ENCODE results near the gene BCDIN3D. TPM values are rescaled to one million over a fixed set of nuclear protein-coding genes. Genes with fewer than 3 reads are reported as not detected.

Gene BCDIN3D
- total RNA-seq, 1 experiment from 2014 or later, result 3.3 TPM

GRCh38 chr12:49831717-49832116, 11.2 kb downstream of the BCDIN3D start:
- DNase-seq, result no peak
- no peak overlapping the region for H3K14ac ChIP-seq (ENCODE audit: insufficient read depth, low read length)
- no peak overlapping the region for H3K4ac ChIP-seq (ENCODE audit: low read depth, low read length)
- H3K4me1 Mint-ChIP-seq, result peaks cover 14 to 19% of the 10 kb centered on the region in 2 experiments
- no peak overlapping the region for H3K18ac ChIP-seq (ENCODE audit: insufficient read length, low read depth, low read length)
- no peaks in the 10 kb centered on the region for H4K20me1 ChIP-seq (ENCODE audit: control insufficient read depth, insufficient read depth, insufficient read length)
- H2BK120ac ChIP-seq (ENCODE audit: low read depth, low read length, poor library complexity, severe bottlenecking), result no peak overlapping the region
- H2BK20ac ChIP-seq (ENCODE audit: low read depth, low read length, poor library complexity, severe bottlenecking), result no peak overlapping the region
- H2BK5ac ChIP-seq (ENCODE audit: insufficient read length, low read length), result no peak overlapping the region
- H3K23me2 ChIP-seq (ENCODE audit: insufficient read length, low read depth, low read length, poor library complexity, severe bottlenecking), result peaks cover 16% of the 10 kb centered on the region
- no peak overlapping the region for H2BK15ac ChIP-seq (ENCODE audit: low read depth, low read length)
- peaks cover under 1% of the 10 kb centered on the region for H3K4me1 ChIP-seq (ENCODE audit: insufficient read depth, low read length)
- no peaks in the 10 kb centered on the region; a peak in 1 of 7 replicates for H3K36me3 Mint-ChIP-seq (ENCODE audit: insufficient read depth in 1 of 3, low read depth in 3 of 3)
- no peaks in the 10 kb centered on the region; the same call in 1 of the 2 replicates for H3K27me3 Mint-ChIP-seq (ENCODE audit: low read depth)
- TF ChIP-seq CTCF (conservative IDR thresholded peaks at IDR 0.05), result no peak
- H4K91ac ChIP-seq (ENCODE audit: insufficient read length, low read depth, low read length), result no peak overlapping the region
- no peak overlapping the region for H4K8ac ChIP-seq (replicated peaks; ENCODE audit: insufficient read length, low read depth, low read length)
- H3K27ac ChIP-seq (ENCODE audit: insufficient read length, low read depth, low read length), result no peak overlapping the region
- no peak overlapping the region for H2AFZ ChIP-seq (ENCODE audit: low read length)
- H3K27me3 ChIP-seq (ENCODE audit: insufficient read depth, low read length), result no peaks in the 10 kb centered on the region
- no peak overlapping the region for H3K23ac ChIP-seq (ENCODE audit: insufficient read length, low read depth, low read length)
- no peaks in the 10 kb centered on the region for H3K9me3 ChIP-seq (ENCODE audit: control insufficient read depth, low read depth, low read length)
- no peak overlapping the region for H4K5ac ChIP-seq (ENCODE audit: insufficient read length, low read depth, low read length)
- H3K4me2 ChIP-seq (ENCODE audit: insufficient read depth, insufficient read length, low read length), result no peak overlapping the region
- WGBS (ENCODE audit: extremely low coverage, insufficient read length, low lambda C conversion rate), result no CpG with 5 or more reads among the region's 2 CpGs
- H3K27ac Mint-ChIP-seq, result no peak overlapping the region
- H2AK5ac ChIP-seq (ENCODE audit: insufficient read length, low read length), result no peak overlapping the region
- H3K4me3 Mint-ChIP-seq, result no peak overlapping the region
- no peaks in the 10 kb centered on the region; the same call in 1 of the 2 replicates for H3K79me2 ChIP-seq (ENCODE audit: insufficient read depth, low read length)
- no peak overlapping the region for H3K56ac ChIP-seq (ENCODE audit: insufficient read length, low read depth, low read length)
- no peaks in the 10 kb centered on the region; a peak in 1 of 5 replicates for H3K9me3 Mint-ChIP-seq
- H2BK12ac ChIP-seq (ENCODE audit: insufficient read length, low read depth, low read length), result no peak overlapping the region
- H3K79me1 ChIP-seq (ENCODE audit: insufficient read depth, low read depth, low read length, poor library complexity, severe bottlenecking), result peaks cover 2% of the 10 kb centered on the region
- H3T11ph ChIP-seq (ENCODE audit: low read length), result no peak overlapping the region
- H3K9ac ChIP-seq (ENCODE audit: extremely low read depth, insufficient read length, low read length), result no peak overlapping the region
